PC-3 (cell line): Measurements from ENCODE around the gene TTYH1. TPM values are rescaled to one million over a fixed set of nuclear protein-coding genes. Genes with fewer than 3 reads are reported as not detected.

ENCODE experiments used
- ATAC-seq: fragments of 200-7000 bp; cut with Tn5 transposase; 2 replicates; pipeline ENCODE4 v1.9.1; 2020; ENCODE audit warnings: mild to moderate bottlenecking, moderate library complexity
- BruUV-seq: library from RNA; stranded (reverse); fragments of 400-500 nt; replicated peaks from 2 replicates; lab custom pipeline; 2021; lab: Mats Ljungman, UMichigan
- CTCF ChIA-PET: fragments of 300-600 bp; sonication (Branson Sonifier 250); formaldehyde crosslinking; loops from one replicate; lab custom pipeline; 2022; ENCODE audit warnings: antibody characterized with exemption; lab: Charles Lee
- POLR2A ChIA-PET: fragments of 300-600 bp; sonication (Branson Sonifier 250); formaldehyde crosslinking; loops from one replicate; lab custom pipeline; 2022; ENCODE audit warnings: antibody characterized with exemption; ENCODE audit not compliant: unreplicated experiment; lab: Charles Lee
- DNase-seq: peaks from one replicate; pipeline ENCODE4 v3.0.0-alpha.2; 2015
- H2AFZ ChIP-seq: fragments of 300-600 bp; sonication (generic); 2 replicates; pipeline ENCODE4 v1.6.0; 2016; ENCODE audit warnings: antibody characterized with exemption, low read length
- H3F3A ChIP-seq: fragments of 300-600 bp; sonication (generic); one replicate; pipeline ENCODE4 v1.6.0; 2017; ENCODE audit warnings: antibody characterized with exemption, low read length, control low read depth, mild to moderate bottlenecking; ENCODE audit not compliant: unreplicated experiment
- H3K27ac ChIP-seq: fragments of 300-600 bp; sonication (generic); 2 replicates; pipeline ENCODE4 v1.5.1; 2016; ENCODE audit warnings: mild to moderate bottlenecking, low read length
- H3K27me3 ChIP-seq: fragments of 300-600 bp; sonication (generic); 2 replicates; pipeline ENCODE4 v1.6.1; 2016; ENCODE audit warnings: low read length, mixed read lengths
- H3K36me3 ChIP-seq: fragments of 300-600 bp; sonication (generic); 2 replicates; pipeline ENCODE4 v1.6.1; 2016; ENCODE audit warnings: low read depth, mixed run types, low read length, mixed read lengths
- H3K4me1 ChIP-seq: fragments of 300-600 bp; sonication (generic); 2 replicates; pipeline ENCODE4 v1.5.1; 2016; ENCODE audit warnings: low read length; ENCODE audit not compliant: insufficient read depth
- H3K4me2 ChIP-seq: fragments of 300-600 bp; sonication (generic); 2 replicates; pipeline ENCODE4 v1.6.0; 2016; ENCODE audit warnings: low read length
- H3K4me3 ChIP-seq: fragments of 300-600 bp; sonication (generic); 2 replicates; pipeline ENCODE4 v1.5.1; 2016; ENCODE audit warnings: mild to moderate bottlenecking, low read length, mixed read lengths
- H3K79me2 ChIP-seq: fragments of 300-600 bp; sonication (generic); 2 replicates; pipeline ENCODE4 v1.6.1; 2017; ENCODE audit warnings: low read length, mixed read lengths
- H3K9ac ChIP-seq: fragments of 300-600 bp; sonication (generic); 2 replicates; pipeline ENCODE4 v1.6.0; 2016; ENCODE audit warnings: mild to moderate bottlenecking, low read length
- H3K9me2 ChIP-seq: fragments of 300-600 bp; sonication (generic); replicated peaks from 2 replicates; pipeline ENCODE4 v1.6.1; 2016; ENCODE audit warnings: mixed run types, low read length, mixed read lengths
- H3K9me3 ChIP-seq: fragments of 300-600 bp; sonication (generic); 2 replicates; pipeline ENCODE4 v1.6.1; 2016; ENCODE audit warnings: low read length, mixed read lengths
- H4K20me1 ChIP-seq: fragments of 300-600 bp; sonication (generic); 2 replicates; pipeline ENCODE4 v1.6.1; 2016; ENCODE audit warnings: low read length, mixed read lengths
- EZH2 ChIP-seq: fragments of 300-600 bp; sonication (generic); IDR thresholded peaks from one replicate; pipeline ENCODE4 v1.6.1; 2017; ENCODE audit warnings: antibody characterized with exemption, mild to moderate bottlenecking, low read length; ENCODE audit not compliant: unreplicated experiment
- EZH2phosphoT487 ChIP-seq: fragments of 300-600 bp; sonication (generic); IDR thresholded peaks from 2 replicates; pipeline ENCODE4 v1.6.1; 2018; ENCODE audit warnings: mild to moderate bottlenecking, antibody characterized with exemption, low read length, borderline replicate concordance
- intact Hi-C: fragments of 100-400 bp; cut with micrococcal nuclease; formaldehyde crosslinking; loops from 2 replicates; pipeline ENCODE4 v1.9.0; 2023
- total RNA-seq: library from RNA; depleted of rRNA; stranded (reverse); fragments of >200 nt; gene quantifications from 2 replicates; pipeline ENCODE4 v1.2.3, GENCODE V29; 2014
- TF ChIP-seq, protein P1 (sequence below): fragments of 300-600 bp; sonication (generic); conservative IDR thresholded peaks from 2 replicates; pipeline ENCODE4 v1.5.1; 2017; ENCODE audit warnings: antibody characterized with exemption, low read depth, mild to moderate bottlenecking, low read length

TTYH1 gene
- total RNA-seq, 1 experiment from 2014 or later = 1.1 TPM

DNA sequence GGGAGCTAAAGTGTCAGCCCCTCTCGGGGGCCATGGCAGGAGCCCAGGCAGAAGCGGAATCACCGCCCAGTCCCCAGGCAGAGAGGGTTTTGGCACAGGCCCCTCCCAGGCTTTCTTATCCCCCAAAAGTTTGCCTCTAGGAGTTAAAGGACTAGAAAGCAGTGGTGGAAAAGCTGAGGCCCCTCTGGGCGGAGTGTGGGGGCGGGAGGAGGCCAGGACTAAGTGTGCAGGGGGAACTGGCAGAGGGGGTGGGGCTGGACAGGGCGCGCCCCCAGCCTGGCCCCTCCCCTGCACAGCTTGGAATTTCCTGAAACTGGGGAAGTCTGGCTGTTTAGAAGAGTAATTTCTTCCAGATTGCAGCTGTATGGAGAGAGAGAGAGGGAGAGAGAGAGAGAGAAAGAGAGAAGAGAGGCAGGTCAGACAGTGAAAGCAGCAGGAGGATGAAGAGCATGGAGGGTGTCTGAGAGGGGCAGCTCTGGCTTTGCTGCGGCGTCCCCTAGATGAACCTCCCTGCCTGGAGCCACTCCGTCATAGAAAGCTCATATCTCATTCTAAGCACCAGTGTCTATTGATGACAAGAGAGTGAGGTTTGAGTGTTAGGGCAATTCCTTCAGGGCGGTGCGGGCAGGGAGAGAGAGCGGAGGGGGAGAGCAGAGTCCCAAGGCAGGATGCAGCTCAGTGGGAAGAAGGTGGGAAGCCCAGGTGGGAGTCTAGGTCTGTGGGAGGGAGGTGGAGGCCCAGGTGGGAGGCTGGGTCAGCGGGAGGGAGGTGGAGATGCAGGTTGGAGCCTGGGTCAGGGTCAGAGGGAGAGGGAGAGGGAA lies 58.0 kb downstream of the TTYH1 start, which contains the start of gene CDC42EP5:
TSS of gene CDC42EP5 (minus strand) at position 226 of the 821 bp plus-strand sequence. CDS start 7,749 bp downstream, outside the sequence.
- TF ChIP-seq, protein P1, sequence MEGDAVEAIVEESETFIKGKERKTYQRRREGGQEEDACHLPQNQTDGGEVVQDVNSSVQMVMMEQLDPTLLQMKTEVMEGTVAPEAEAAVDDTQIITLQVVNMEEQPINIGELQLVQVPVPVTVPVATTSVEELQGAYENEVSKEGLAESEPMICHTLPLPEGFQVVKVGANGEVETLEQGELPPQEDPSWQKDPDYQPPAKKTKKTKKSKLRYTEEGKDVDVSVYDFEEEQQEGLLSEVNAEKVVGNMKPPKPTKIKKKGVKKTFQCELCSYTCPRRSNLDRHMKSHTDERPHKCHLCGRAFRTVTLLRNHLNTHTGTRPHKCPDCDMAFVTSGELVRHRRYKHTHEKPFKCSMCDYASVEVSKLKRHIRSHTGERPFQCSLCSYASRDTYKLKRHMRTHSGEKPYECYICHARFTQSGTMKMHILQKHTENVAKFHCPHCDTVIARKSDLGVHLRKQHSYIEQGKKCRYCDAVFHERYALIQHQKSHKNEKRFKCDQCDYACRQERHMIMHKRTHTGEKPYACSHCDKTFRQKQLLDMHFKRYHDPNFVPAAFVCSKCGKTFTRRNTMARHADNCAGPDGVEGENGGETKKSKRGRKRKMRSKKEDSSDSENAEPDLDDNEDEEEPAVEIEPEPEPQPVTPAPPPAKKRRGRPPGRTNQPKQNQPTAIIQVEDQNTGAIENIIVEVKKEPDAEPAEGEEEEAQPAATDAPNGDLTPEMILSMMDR = no peak
- TF ChIP-seq EZH2 (no peak), EZH2phosphoT487 (no peak)
- Histone ChIP-seq H3F3A (no peaks in the 10 kb centered on the region), H3K9me3 (no peaks in the 10 kb centered on the region), H4K20me1 (no peaks in the 10 kb centered on the region), H3K4me3 (no peak within 1 kb of the TSS), H3K9ac (no peak within 1 kb of the TSS), H3K27ac (no peak within 1 kb of the TSS), H2AFZ (peak within 1 kb of the TSS; percentile 61; the same call in 1 of the 2 replicates), H3K79me2 (no peaks in the 10 kb centered on the region), H3K9me2 (no peaks in the 10 kb centered on the region), H3K4me2 (peak within 1 kb of the TSS; percentile 36), H3K27me3 (peaks cover 24% of the 10 kb centered on the region), H3K4me1 (peaks cover 13% of the 10 kb centered on the region; the same call in 1 of the 2 replicates), H3K36me3 (no peaks in the 10 kb centered on the region)
- ChIA-PET POLR2A (interaction anchor here (0.7 kb wide), 1 partner anchor 111 kb away, joined by 4 read pairs; no protein-coding TSS in a partner anchor), CTCF (no interaction called here)
- no peak for DNase-seq
- intact Hi-C loops = no loop called here
- BruUV-seq = no TSS peak
- ATAC-seq = peak; percentile 36

DNA sequence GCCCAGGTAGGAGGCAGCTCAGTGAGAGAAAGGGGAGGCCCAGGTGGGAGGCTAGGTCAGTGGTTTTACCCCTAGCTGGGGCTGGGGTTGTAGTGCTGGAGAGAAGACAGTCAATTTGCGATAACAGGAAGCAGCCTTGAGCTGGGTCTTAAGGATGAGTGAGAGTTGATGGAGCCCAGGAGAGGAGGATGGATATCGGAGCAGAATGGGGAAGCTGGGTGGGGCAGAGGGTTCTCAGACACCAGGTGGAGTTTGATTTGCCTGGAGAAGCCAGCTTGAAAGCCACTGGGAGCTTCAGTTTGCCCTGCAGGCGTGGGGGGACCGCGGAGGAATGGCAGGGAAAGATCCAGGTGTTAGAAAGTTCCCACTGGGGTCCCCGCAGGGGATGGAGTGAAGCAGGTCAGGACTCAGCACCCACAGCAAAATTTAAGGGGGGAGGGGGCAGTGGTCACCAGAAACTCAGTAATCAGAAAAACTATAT lies 58.7 kb downstream of the TTYH1 start:
- H3F3A ChIP-seq = no peaks in the 10 kb centered on the region
- no peaks in the 10 kb centered on the region for H4K20me1 ChIP-seq
- DNase-seq (no peak), ATAC-seq (no peak)
- H3K27ac ChIP-seq = no peak overlapping the region
- no peaks in the 10 kb centered on the region for H3K9me2 ChIP-seq
- POLR2A ChIA-PET = no interaction called here
- intact Hi-C loops = no loop called here
- H3K9ac ChIP-seq = no peak overlapping the region
- H3K4me3 ChIP-seq = no peak overlapping the region
- H3K79me2 ChIP-seq = no peaks in the 10 kb centered on the region
- no peak overlapping the region for H2AFZ ChIP-seq
- no peak for TF ChIP-seq EZH2phosphoT487
- TF ChIP-seq, protein P1 = no peak
- TF ChIP-seq EZH2 = no peak
- CTCF ChIA-PET = no interaction called here
- H3K36me3 ChIP-seq = no peaks in the 10 kb centered on the region
- no peaks in the 10 kb centered on the region for H3K9me3 ChIP-seq
- H3K4me1 ChIP-seq = peaks cover 13% of the 10 kb centered on the region; the same call in 1 of the 2 replicates
- H3K4me2 ChIP-seq = no peak overlapping the region
- peaks cover 24% of the 10 kb centered on the region for H3K27me3 ChIP-seq
- BruUV-seq = no TSS peak
